NCI-H1436 treated with DMSO at 0.1 percent for 48 hours (cell line): Measurements from ENCODE around the gene RAB26.
"Not testable (repeated sequence)": the region's sequence is repeated elsewhere in the genome, so short reads cannot be mapped to it uniquely, and the experiment has no call there.

Source experiments
- DNase-seq: peaks from one replicate; lab custom pipeline; 2025; lab: John Stamatoyannopoulos, UW

The RAB26 gene

DNA sequence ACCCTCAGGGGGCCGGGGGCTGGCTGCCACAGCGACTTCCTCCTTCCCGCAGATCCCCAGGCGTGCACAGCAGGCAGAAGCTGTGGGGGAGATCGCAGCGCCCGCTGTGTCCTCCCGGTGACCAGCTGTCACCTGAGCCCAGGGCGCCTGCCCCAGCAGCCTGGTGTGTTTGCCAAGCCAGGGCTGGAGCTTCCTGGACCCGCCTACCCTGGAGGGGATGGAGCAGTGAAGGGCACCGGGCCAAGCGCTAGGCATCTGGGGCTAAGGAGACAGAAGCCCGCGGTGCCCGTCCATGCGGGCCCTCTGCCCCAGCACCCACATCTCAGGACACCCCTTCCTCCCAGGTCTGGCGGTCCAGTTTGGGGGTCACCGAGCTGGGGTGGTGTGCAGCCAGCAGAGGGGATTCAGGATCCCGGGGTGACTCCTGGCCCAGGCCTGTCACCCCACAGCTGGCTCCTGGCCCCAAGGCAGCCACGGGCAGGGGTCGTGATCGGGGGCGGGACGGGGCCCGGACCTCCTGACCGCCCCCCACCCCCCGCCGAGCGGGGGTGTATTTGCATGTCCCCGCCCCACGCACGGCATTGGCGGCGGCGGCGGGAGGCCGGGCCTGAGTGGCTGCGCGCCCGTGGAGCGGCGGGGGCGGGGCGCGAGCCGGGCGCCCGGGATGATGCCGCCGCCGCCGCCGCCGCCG lies at the start of gene RAB26:
RAB26 (plus strand) TSS at position 645 of the 691 bp plus-strand sequence. CDS start 159 bp downstream, outside the sequence.
- no peak for DNase-seq

GRCh38 chr16:2101581-2101980 lies 46.8 kb upstream of the RAB26 start:
- DNase-seq = not testable (repeated sequence)

GRCh38 chr16:2102471-2102870 lies 46.0 kb upstream of the RAB26 start:
- DNase-seq = no peak

DNA sequence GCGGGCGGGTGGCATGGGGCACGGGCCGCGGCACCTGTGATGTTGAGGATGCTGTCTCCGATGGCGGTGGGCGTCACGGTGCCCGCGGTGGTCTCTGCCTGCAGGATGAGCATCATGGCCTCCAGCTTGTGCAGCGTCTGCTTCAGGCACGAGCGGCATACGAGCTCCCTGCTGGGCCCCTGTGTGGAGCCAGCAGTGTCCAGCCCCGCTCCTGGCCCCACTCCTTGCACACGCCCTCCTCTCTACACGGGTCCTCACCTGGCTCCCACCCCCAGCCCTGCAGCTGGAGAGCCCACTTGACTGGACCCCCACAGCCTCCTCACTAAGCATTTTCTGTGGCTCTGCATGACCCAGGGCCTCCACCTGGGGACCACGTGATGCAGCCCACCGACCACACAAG lies 44.0 kb upstream of the RAB26 start:
- DNase-seq = not testable (repeated sequence)

GRCh38 chr16:2105291-2105690 lies 43.1 kb upstream of the RAB26 start:
- not testable (repeated sequence) for DNase-seq

GRCh38 chr16:2105769-2106168 lies 42.7 kb upstream of the RAB26 start:
- not testable (repeated sequence) for DNase-seq

DNA sequence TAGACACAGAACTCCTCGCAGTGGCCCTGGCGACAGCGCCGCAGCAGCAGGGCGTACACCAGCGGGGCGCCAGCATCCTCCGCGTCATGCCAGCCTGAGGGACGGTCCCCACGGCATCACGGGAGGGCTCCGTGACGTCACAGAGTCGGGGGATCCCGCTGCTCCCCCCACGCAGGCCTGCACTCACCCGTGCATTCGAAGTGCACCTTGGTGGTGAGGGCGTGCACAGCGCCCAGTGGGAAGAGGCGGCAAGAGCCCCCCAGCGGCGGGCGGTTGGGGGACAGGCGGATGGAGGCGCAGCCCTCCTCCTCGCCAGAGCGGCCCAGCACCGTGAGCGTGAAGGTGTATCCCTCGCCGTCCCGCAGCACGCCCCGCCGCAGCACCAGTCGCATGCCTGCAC lies 42.2 kb upstream of the RAB26 start:
- not testable (repeated sequence) for DNase-seq

DNA sequence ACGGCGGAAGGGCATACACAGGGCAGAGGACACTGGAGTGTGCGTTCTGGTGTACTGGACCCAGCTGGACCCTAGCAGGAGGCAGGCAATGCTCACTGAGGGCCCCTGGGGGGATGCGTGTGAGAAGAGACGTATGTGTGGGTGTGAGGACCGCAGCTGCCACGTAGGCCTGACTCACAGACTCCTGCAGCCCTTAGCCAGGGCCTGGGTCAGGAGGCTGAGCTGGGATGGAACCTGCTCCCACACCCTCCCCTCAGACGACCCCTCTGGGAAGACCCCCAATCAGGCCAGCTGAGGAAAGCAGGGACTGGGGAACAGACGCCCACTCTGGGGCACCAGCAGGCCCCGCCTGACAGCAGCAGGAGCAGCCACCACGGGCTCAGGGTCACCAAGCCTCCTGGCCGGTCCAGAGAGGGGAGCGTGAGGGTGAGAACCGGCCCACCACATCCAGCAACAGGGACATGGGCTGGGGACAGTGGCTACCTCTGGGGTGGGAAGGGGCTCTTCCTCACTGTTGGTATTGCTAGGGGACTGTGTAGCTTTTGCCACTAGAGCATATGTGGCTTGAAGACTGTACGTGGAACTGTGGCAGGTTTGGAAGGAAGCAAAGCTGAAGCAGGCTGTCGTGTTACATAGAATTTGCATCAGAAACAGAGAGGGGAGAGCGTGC lies 41.2 kb upstream of the RAB26 start:
- not testable (repeated sequence) for DNase-seq

DNA sequence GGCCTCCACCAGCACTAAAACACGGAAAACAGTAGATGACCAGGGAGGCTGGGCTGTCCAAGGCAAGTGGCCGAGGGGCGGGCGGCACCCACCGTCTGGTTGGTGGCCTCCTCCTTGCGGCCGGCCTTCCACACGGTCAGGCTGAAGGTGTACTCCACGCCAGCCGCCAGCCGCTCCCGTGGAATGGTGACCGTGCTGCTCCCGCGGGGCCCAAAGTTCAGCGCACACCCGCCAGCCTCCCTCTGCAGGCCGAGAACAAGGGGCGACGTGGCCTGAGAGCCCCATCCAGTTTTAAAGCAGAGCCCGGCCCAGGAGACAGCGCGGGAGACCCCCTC lies 40.7 kb upstream of the RAB26 start:
- DNase-seq = not testable (repeated sequence)

DNA sequence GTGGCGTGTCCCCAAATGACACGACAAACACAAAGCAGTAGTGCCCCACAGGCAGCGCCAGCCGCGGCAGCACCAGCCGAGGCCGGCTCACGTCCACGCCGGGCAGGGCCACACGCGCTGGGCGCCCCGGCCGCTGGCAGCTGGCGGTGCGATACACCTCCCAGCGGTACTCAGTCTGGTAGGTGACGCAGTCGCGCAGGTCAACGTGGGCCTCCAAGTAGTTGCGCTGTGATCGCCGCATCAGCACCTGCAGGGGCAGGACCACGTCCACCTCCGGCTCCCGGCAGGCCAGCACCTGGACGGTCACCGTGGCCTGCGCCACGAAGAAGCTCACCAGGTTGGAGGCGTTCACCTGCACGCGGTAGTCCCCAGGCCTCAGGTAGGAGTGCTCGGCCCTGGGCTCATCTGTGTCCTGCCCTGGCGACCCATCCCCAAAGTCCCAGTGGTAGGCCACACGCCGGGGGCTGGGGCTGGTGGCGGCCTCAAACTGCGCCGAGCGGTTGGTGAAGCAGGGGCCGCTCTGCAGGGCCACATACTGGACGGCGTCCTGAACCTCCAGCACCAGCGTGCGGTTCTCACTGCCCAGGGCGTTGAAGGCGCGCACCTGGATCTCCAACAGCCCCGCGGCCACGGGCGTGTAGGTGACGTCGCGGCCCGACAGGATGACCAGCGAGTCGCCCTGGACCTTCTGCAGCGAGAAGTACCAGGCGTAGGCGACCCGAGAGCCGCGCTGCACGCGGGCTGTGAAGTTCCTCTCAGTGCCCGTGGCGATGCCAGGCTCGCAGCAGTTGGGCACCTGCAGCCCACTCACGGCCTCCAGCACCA lies 39.8 kb upstream of the RAB26 start:
- not testable (repeated sequence) for DNase-seq

GRCh38 chr16:2109271-2109580 lies 39.2 kb upstream of the RAB26 start:
- DNase-seq = not testable (repeated sequence)

DNA sequence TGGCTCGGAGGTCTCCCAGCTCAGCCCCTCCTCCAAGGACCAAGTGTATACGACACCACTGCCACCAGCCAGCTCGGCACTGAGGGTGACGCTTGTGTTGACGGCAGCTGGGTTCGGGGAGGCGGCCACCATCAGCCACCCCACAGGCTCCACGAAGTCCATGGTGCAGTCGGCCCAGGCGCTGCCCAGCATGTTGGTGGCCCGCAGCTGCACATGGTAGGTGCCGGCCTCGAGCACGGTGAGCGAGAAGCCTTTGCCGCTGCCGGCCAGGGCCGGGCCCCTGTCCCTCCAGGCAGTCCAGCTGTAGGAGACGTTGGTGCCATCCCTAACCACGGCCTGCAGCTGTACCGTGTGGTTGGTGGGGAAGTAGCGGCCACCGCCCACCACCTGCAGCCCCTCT lies 38.6 kb upstream of the RAB26 start:
- not testable (repeated sequence) for DNase-seq

DNA sequence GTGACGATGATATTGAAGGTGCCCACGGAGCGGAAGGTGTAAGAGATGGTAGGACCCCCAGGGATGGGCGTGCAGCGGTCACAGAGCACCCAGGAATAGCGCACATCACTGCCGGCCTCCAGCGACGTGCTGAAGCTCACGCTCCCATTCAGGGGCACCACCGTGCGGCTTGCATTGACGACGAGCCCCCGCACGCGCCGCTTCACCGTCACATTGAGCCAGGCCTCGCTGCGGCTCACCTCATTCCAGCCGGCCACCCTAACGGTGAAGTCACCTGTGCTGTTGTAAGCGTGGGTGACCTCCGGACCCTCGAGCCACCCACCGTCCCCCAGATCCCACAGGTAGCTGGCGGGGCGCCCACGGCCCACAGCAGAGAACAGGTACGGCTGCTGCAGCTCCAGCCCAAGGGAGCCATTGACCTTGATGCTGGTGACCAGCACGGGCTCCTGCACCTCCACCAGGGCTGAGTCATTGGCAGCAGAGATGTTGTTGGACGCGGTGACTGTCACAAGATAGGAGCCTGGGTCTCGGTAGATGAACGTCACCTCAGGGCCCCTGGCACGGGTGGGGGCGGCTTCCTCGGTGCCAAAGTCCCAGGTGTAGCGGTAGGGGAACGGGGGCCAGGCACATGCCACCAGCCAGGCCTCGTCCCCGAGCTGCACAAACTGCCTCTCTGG lies 38.0 kb upstream of the RAB26 start:
- DNase-seq = not testable (repeated sequence)

DNA sequence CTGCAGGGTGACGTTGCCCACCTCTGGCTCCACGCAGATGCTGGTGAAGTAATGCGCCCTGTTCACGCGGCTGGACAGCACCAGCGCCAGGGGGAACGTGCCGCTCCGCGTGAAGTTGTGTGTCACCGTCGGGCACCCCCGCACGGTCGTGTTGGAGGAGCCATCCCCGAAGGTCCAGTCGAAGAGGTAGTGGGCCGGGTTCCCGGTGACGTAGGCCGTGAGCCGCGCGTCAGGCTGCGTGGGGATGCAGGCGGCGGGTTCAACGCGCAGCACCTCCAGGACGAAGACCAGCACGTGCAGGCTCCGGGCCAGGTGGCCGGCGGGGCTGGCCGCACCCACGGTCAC lies 37.4 kb upstream of the RAB26 start:
- DNase-seq = not testable (repeated sequence)

GRCh38 chr16:2111412-2112335 lies 36.8 kb upstream of the RAB26 start:
- DNase-seq = not testable (repeated sequence)

DNA sequence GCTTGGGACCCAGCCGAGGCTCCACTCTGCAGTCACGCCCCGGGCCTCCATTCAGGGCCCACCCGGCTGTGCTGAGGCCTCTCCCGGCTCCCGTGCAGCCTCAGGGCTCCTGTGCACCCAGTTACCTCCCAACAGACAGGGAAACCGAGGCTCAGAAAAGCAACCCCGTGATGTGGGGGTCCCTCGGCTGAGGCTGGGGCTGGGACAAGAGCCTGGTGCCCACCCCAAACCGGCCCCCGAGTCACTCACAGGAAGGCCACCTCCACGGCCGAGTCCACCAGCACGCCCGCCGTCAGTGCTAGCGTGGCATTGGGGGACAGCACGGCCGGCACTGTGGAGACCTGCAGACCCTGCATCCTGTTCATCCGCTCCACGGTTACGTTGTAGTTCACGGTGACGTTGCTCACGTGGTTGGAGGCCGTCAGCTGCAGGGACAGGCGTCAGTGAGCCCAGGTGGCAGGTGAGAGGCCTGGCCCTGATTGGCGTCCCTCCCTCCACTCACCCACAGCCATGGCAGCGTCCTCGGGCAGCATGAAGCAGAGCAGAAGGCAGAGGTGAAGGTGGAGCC lies 35.8 kb upstream of the RAB26 start:
- DNase-seq = not testable (repeated sequence)

GRCh38 chr16:2114225-2114624 lies 34.2 kb upstream of the RAB26 start:
- not testable (repeated sequence) for DNase-seq

DNA sequence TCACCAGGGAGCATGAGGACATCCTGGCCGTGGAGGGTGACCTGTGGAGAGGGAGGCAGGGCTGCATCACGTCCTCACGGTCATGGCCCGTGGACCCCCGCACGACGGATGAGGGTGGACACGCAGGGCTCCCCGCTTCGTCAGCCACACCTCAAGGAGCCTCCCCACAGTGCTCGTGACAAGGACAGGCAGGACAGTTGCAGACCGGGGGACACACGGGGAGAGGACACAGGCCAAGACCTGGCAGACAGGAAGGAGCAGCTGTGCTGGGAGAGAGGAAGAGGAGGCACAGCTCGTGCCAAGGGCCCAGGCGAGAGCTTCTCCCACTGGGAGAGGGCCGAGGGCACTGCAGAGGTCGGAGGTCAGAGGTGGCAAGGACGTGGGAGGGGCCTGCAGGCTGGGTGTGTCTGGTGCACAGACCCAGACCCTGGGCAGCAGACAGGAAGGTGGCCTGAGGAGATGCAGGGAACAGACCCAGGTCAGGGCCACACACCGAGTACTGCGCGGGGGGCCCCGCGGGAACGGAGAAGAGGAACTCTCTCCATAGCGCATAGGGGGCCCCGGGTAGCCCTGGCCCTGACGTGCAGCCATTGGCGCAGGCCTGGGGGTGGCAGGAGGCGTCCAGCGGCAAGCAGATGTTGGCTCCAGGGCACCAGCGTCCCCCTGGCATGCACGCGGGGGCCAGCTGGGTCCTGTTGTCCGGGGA lies 33.4 kb upstream of the RAB26 start:
- DNase-seq = not testable (repeated sequence)

GRCh38 chr16:2115591-2115973 lies 32.8 kb upstream of the RAB26 start:
- DNase-seq = no peak

- not testable (repeated sequence) for DNase-seq
Observed at GRCh38 chr16:2116428-2116827, 32.0 kb upstream of the RAB26 start.
